G401 (cell line): ENCODE results near the gene RNASEH2A. TPM values are rescaled to one million over a fixed set of nuclear protein-coding genes. Genes with fewer than 3 reads are reported as not detected.
A peak's percentile ranks its signal among the peaks of the same experiment; 100 is the strongest.

Experiments used
- DNase-seq: peaks from one replicate; pipeline ENCODE4 v3.0.0-alpha.2; 2015; ENCODE audit warnings: low spot score
- in situ Hi-C: cut with HindIII; loops from 2 replicates; pipeline ENCODE4 v1.10.0; 2016; ENCODE audit warnings: low sequenced_read_pairs, mixed read lengths
- total RNA-seq: library from RNA; depleted of rRNA; stranded (reverse); fragments of >200 nt; shearing (Covaris generic); gene quantifications from 2 replicates; pipeline ENCODE4 v1.2.3, GENCODE V29; 2014

Gene RNASEH2A
- total RNA-seq, 1 experiment from 2014 or later = 124 TPM

DNA sequence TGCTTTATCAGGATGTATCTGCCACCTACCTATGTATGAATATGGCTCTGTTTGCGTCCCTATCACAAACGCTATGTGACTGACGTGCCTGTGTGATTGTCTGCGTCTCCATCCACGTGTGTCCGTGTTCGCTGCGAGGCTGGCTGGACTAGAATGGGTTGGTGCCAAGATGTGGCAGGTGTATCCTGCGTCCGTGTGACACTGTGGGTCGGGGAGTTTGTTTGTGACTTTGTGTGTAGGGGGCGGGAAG, 24.3 kb upstream of the RNASEH2A start:
- in situ Hi-C loops = no loop called here

GRCh38 chr19:12782424-12783290, 23.7 kb upstream of the RNASEH2A start:
- in situ Hi-C loops = no loop called here
- DNase-seq = peak; percentile 93

More for the DNA sequence above, 24.3 kb upstream of the RNASEH2A start:
- DNase-seq = no peak

DNA sequence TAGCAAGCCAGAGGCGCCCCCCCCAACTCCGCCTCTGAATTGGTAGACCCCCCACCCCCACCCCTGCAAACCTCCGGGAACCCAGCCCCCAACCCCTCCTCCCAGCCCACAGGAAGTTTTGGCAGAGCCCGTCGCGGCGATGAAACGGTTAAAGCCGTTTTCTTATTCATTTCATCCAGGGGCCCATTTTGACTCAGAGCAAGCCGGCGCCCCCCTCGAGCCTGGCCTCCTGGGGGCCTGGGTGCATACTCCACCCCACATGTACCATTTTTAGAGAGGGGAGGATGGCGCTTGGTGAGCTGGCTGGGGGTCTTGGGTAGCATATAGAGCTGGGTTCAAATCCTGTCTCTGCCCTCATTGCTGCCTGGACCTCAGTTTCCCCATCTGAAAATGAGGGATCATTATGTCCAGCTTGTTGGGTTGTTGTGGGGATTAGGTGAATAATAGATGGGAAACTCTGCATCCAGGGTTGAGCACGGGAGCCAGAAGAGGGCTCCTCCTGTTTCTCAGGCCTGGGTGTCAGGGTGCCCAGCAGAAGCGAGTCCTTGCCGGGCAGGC, 23.0 kb upstream of the RNASEH2A start:
- in situ Hi-C loops = no loop called here
- DNase-seq = no peak

GRCh38 chr19:12783849-12784393, 22.5 kb upstream of the RNASEH2A start:
- DNase-seq = no peak
- in situ Hi-C loops = no loop called here

DNA sequence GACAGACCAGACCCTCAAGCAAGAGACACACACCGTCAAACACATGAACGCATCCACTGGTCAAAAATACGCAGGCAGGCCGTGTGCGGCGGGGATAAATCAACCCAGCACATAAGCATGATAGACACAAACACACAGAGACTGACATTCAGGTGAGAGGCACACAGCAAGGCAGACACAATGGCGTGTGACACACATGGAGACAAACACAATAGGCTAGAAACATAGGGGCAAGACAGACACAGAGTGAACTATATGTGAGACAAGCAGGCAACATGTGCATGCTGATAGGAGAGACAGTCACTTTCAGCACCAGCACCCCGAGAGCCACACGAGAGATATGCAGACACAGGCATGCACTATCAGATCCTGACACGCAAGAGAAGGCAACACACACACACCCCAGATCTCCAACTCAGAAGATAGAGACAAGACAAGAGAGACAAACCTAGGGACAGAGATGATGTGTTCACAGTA, 22.0 kb upstream of the RNASEH2A start:
- in situ Hi-C loops = no loop called here
- DNase-seq = no peak

DNA sequence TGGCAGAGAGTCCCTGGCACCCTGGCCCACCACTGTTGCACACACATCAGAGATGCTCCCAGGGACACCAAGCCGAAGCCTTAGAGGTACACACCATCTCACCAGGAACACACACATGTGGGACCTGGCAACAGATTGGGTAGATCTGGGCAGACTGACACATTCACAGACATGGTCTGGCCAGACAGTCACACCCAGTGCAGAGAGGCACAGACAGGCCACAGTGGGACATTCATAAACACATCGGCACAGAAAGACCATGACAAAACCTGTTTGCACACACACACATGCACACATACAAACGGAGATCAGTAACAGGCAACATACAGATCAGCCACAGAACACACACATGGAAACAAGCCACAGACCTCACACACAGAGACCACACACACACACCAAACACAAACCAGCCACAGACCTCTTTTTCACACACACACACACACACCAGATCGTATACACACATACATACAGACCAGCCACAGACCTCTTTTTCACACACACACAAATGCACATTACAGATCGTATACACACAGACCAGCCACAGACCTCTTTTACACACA, 21.4 kb upstream of the RNASEH2A start:
- DNase-seq = no peak
- in situ Hi-C loops = no loop called here

GRCh38 chr19:12785431-12786031, 20.9 kb upstream of the RNASEH2A start:
- in situ Hi-C loops = no loop called here
- no peak for DNase-seq

DNA sequence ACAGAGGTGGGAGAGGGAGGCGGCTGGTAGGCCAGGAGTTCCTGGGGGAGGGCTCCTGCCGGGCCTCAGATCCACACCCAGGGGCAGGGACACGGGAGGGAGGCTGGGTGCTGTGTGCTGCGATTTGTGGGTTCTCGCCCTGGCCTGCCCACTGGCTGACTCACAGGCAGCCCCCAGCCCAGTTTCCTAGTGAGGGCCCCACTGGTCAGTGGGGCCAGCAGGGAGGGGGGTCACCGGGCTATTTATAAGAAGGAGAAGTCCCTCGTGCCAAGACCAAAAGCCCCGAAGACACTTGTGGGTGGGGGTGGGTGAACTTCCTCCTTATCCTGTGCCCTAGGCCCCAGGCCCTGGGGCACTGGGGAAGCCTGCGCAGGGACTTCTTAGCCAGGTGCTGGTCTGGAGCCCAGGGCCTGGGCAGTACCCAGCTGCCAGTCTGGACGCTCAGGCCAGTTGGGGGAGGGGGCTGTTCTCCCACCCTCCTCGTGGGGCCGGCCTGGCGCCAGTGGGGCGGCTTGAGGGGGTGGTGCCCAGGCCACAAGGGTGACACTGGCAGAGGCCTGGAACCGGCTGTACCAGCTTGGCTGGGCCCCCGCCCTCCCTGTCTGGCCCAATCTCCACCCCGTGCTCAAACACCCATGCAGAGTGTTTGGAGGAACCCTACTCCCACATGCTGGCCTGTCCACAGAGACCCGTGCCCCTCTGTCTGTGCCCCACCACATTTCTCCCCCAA, 20.1 kb upstream of the RNASEH2A start:
- in situ Hi-C loops = no loop called here
- no peak for DNase-seq

DNA sequence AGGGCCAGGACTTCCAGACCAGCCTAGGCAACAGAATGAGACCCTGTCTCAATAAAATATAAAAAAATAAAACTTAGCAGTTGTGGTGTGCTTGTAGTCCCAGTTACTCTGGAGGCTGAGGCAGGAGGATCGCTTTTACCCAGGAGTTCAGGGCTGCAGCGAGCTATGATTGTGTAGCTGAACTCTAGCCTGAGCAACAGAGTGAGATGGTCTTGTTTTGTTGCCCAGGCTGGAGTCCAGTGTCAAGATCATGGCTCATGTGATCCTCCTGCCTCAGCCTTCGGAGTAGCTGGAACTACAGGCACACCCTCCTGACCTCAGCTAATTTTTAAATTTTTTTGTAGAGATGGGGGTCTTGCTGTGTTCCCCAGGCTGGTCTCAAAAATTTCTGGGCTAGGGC, 19.4 kb upstream of the RNASEH2A start:
- in situ Hi-C loops = no loop called here
- DNase-seq = no peak

GRCh38 chr19:12787458-12787857, 18.9 kb upstream of the RNASEH2A start:
- in situ Hi-C loops = no loop called here

DNA sequence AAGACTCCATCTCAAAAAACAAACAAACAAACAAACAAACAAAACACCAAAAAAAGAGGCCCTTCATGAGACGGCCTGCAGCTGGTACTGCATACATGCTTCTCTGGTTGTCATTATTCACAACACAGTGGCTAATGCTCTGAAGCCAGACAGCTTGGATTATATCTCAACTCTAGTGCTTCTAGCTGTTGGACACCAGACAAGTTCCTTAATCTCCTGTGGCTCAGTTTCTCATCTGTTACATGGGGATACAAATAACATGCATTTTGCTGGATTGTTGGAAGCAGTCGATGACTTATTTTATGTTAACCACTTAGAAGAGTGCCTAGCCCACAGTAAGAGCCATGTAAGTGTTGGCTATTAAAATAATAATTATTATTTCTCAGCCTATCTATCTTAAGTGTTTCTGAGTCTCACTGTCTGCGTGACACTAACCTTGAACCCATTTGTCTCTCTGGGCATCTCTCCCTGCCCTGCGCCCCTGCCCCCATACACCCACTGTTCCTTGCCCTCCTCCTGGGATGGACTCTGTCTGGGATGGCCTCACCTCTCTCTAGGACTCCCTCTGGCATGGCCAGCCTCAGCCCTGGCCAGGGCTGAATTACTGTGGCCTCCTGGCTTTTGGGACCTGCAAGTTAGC, 18.2 kb upstream of the RNASEH2A start:
- in situ Hi-C loops = no loop called here
- DNase-seq = no peak

More at GRCh38 chr19:12787458-12787857, 18.9 kb upstream of the RNASEH2A start:
- DNase-seq = no peak

GRCh38 chr19:12788682-12789097, 17.7 kb upstream of the RNASEH2A start:
- in situ Hi-C loops = no loop called here
- DNase-seq = no peak

DNA sequence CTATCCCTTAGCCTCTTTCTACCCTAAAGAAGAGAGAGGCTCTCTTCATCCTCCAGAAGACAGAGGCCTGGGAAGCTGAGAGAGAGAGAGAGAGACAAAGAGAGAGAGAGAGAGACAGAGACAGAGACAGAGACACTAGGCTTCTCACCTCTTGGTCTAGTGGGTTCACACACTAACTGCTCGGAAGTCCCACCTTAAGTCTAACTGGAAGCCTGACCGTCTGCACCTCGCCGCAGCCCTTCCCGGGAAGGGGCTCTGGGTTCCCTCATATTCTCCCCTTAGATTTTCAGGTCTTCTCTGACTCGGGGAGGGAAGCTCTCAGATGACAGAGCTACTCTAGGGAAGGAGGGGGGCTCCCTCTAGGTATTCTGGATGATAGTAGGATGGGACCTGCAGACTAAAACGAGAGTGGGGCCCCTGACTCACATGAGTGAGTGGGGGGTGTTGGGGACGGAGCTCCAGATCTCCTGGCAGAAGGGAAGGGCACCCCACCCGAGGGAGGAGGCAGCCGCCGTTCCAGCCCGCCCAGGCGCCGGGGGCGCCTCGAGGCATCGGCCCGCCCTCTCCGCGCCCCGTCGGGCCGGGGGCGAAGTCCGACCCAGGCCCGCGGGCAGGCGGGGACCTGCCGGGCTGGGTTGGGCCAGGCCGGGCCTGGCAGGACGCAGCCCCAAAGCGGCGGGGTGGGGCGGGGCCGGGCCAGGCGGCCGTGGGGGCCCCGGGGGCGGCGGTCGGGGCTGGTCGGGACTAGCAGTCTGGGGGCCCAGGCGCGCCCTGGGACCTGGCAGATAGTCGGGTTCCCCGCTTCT, 17.1 kb upstream of the RNASEH2A start:
- peak; percentile 40 for DNase-seq

GRCh38 chr19:12789904-12790619, 16.3 kb upstream of the RNASEH2A start:
- in situ Hi-C loops = no loop called here
- peak; percentile 96 for DNase-seq

More for the DNA sequence above, 17.1 kb upstream of the RNASEH2A start:
- in situ Hi-C loops = no loop called here

GRCh38 chr19:12790628-12791344, 15.6 kb upstream of the RNASEH2A start:
- in situ Hi-C loops = no loop called here
- no peak for DNase-seq

DNA sequence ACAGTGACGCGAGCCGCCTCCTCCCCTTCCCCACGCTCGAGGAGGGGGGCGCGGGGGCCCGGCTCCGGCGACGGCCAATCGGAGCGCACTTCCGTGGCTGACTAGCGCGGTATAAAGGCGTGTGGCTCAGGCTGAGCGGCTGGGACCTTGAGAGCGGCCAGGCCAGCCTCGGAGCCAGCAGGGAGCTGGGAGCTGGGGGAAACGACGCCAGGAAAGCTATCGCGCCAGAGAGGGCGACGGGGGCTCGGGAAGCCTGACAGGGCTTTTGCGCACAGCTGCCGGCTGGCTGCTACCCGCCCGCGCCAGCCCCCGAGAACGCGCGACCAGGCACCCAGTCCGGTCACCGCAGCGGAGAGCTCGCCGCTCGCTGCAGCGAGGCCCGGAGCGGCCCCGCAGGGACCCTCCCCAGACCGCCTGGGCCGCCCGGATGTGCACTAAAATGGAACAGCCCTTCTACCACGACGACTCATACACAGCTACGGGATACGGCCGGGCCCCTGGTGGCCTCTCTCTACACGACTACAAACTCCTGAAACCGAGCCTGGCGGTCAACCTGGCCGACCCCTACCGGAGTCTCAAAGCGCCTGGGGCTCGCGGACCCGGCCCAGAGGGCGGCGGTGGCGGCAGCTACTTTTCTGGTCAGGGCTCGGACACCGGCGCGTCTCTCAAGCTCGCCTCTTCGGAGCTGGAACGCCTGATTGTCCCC, 14.9 kb upstream of the RNASEH2A start, which contains the start of gene JUNB:
Gene JUNB (plus strand): TSS at position 142 of the 706 bp plus-strand sequence. CDS start 286 bp downstream, at position 428.
- DNase-seq = peak; percentile 95
- in situ Hi-C loops = no loop called here
